Brain pericyte (primary cell): ENCODE data around the gene FAH.

Experiments used
- DNase-seq: peaks from one replicate; pipeline ENCODE4 v3.0.0-alpha.2; 2012; ENCODE audit warnings: low read depth, low spot score

The FAH gene

GRCh38 chr15:80173022-80173759, 20.4 kb downstream of the FAH start:
- DNase-seq, result no peak

- DNase-seq, result no peak
These were observed 21.4 kb downstream of the FAH start for GRCh38 chr15:80174017-80174746.

- DNase-seq, result no peak
These were observed 22.6 kb downstream of the FAH start for GRCh38 chr15:80175436-80175835.

GRCh38 chr15:80176443-80176842, 23.6 kb downstream of the FAH start:
- DNase-seq, result no peak

GRCh38 chr15:80177156-80177555, 24.4 kb downstream of the FAH start:
- DNase-seq, result no peak

- DNase-seq, result peak; percentile 72
These were observed 26.4 kb downstream of the FAH start for GRCh38 chr15:80179025-80179759.

- DNase-seq, result no peak
These were observed 27.1 kb downstream of the FAH start for GRCh38 chr15:80179935-80180334.

GRCh38 chr15:80180468-80180867, 27.7 kb downstream of the FAH start:
- no peak for DNase-seq

- no peak for DNase-seq
These were observed 28.2 kb downstream of the FAH start for GRCh38 chr15:80180986-80181385.

- no peak for DNase-seq
These were observed 29.9 kb downstream of the FAH start for GRCh38 chr15:80182611-80183261.

- DNase-seq, result no peak
These were observed 30.5 kb downstream of the FAH start for GRCh38 chr15:80183306-80183705.

GRCh38 chr15:80183886-80184285, 31.1 kb downstream of the FAH start:
- no peak for DNase-seq

- DNase-seq, result no peak
These were observed 31.8 kb downstream of the FAH start for GRCh38 chr15:80184554-80184953.

- DNase-seq, result no peak
These were observed 32.4 kb downstream of the FAH start for GRCh38 chr15:80185152-80185551.

- DNase-seq, result no peak
These were observed 33.3 kb downstream of the FAH start for GRCh38 chr15:80186066-80186465.

GRCh38 chr15:80186597-80186996, 33.8 kb downstream of the FAH start:
- DNase-seq, result no peak

- DNase-seq, result no peak
These were observed 35.5 kb downstream of the FAH start for GRCh38 chr15:80188251-80188650.

- no peak for DNase-seq
These were observed 38.4 kb downstream of the FAH start for GRCh38 chr15:80191198-80191597.

GRCh38 chr15:80191897-80192595, 39.2 kb downstream of the FAH start:
- no peak for DNase-seq

GRCh38 chr15:80194186-80194585, 41.4 kb downstream of the FAH start:
- DNase-seq, result no peak

GRCh38 chr15:80194914-80195313, 42.1 kb downstream of the FAH start:
- no peak for DNase-seq
